T47D (cell line): ENCODE measurements around the gene PCDHB8.
"Not testable (repeated sequence)": the region's sequence is repeated elsewhere in the genome, so short reads cannot be mapped to it uniquely, and the experiment has no call there.

Experiments
- DNase-seq, 2 experiments: peaks; one replicate each; pipeline versions ENCODE4 v3.0.0 to v3.0.0-alpha.2; 2011 to 2012; ENCODE audit warnings: low read depth in 1 of 2, low spot score in 1 of 2
- JUND ChIP-seq: IDR thresholded peaks from 2 replicates; pipeline ENCODE4 v1.6.1; 2012; ENCODE audit warnings: low read depth
- in situ Hi-C: cut with HindIII; loops from 2 replicates; pipeline ENCODE4 v1.10.0; 2016; ENCODE audit warnings: low sequenced_read_pairs, low pct_unique_long_range_greater_than_20kb

PCDHB8 gene

DNA sequence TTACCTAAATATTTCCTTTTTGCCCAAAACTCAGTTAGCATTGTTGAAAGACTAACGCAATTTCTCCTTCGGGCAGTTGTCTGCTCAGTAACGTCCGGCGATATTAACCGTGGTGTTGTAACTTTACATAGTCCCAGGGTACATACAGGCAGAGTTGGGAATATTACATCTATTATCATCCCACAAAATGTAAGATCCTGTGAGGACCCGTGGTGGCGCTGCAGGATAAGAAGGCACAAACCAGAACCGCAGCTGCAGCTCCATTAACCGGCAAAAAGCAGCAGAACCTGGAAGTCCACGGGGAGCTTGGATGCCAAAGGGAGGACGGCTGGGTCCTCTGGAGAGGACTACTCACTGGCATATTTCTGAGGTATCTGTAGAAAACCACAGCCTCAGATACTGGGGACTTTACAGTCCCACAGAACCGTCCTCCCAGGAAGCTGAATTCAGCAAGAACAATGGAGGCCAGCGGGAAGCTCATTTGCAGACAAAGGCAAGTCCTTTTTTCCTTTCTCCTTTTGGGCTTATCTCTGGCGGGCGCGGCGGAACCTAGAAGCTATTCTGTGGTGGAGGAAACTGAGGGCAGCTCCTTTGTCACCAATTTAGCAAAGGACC is at the start of gene PCDHB8:
PCDHB8 (plus strand) TSS at position 214 of the 615 bp plus-strand sequence; CDS start at position 459, 245 bp downstream.
- in situ Hi-C loops = not testable (repeated sequence)
- peak; percentile 80 to 87 for DNase-seq

DNA sequence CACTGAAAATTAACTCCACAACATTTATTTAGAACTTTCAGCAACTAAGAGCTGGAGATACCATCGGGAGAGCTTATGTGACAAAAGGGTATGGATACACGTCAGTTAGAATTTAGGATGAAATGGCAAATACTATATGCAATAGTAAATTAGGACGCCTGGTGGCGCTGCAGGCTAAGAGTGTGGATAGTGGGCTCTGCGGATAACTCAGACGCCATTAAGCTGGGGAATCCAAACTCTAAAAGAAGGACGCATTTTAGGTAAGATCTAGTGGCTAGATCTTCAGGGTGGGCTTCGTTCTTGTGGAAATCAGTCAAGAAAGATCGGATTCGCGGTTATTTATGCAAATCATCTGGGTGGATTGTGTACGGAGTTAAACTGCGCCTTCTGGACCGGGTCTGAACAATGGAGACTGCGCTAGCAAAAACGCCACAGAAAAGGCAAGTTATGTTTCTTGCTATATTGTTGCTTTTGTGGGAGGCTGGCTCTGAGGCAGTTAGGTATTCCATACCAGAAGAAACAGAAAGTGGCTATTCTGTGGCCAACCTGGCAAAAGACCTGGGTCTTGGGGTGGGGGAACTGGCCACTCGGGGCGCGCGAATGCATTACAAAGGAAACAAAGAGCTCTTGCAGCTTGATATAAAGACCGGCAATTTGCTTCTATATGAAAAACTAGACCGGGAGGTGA is 42.4 kb upstream of the PCDHB8 start, which contains the start of gene PCDHB5:
PCDHB5 (plus strand) TSS at position 177 of the 688 bp plus-strand sequence; CDS start at position 406, 229 bp downstream.
- TF ChIP-seq JUND = no peak
- in situ Hi-C loops = no loop called here
- DNase-seq = peak; percentile 51 to 81

GRCh38 chr5:141135718-141136266 is 41.8 kb upstream of the PCDHB8 start:
- TF ChIP-seq JUND = no peak
- in situ Hi-C loops = no loop called here

GRCh38 chr5:141137346-141137745 is 40.2 kb upstream of the PCDHB8 start:
- DNase-seq, in situ Hi-C loops: not testable (repeated sequence)

More at GRCh38 chr5:141135718-141136266, 41.8 kb upstream of the PCDHB8 start:
- DNase-seq = no peak

- TF ChIP-seq JUND = no peak
- in situ Hi-C loops = no loop called here
- DNase-seq = peak; percentile 86 to 87
Observed at GRCh38 chr5:141149812-141150211, 27.8 kb upstream of the PCDHB8 start, which contains the start of gene PCDHB6. PCDHB6 (plus strand) TSS chr5:141150057; CDS start chr5:141150258, 201 bp downstream.

DNA sequence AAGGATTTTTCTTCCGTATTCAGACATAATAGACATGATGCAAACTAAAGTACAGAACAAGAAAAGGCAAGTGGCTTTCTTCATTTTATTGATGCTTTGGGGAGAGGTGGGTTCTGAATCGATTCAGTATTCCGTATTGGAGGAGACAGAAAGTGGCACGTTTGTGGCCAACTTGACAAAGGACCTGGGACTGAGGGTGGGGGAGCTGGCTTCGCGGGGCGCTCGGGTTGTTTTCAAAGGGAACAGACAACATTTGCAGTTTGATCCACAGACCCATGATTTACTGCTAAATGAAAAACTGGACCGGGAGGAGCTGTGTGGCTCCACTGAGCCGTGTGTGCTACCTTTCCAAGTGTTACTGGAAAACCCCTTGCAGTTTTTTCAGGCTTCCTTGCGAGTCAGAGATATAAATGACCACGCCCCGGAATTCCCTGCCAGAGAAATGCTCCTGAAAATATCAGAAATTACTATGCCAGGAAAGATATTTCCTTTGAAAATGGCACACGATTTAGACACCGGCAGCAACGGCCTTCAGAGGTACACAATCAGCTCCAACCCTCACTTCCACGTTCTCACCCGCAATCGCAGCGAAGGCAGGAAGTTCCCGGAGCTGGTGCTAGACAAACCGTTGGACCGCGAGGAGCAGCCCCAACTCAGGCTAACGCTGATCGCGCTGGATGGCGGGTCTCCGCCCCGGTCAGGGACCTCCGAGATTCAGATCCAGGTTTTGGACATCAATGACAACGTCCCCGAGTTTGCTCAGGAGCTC is 27.2 kb upstream of the PCDHB8 start:
- TF ChIP-seq JUND = no peak
- in situ Hi-C loops = no loop called here
- DNase-seq = peak; percentile 42 to 49

DNA sequence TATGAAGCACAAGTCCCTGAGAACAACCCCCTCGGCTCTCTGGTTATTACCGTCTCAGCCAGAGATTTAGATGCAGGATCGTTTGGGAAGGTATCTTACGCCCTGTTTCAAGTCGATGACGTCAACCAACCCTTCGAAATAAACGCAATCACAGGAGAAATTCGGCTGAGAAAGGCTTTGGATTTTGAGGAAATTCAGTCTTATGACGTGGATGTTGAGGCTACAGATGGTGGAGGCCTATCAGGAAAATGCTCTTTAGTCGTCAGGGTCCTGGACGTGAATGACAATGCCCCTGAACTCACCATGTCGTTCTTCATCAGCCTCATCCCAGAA is 26.6 kb upstream of the PCDHB8 start:
- TF ChIP-seq JUND = no peak
- DNase-seq = no peak
- in situ Hi-C loops = no loop called here

- in situ Hi-C loops, DNase-seq: not testable (repeated sequence)
Observed at GRCh38 chr5:141151632-141152031, 26.0 kb upstream of the PCDHB8 start.

- DNase-seq, in situ Hi-C loops: not testable (repeated sequence)
Observed at GRCh38 chr5:141152096-141152495, 25.5 kb upstream of the PCDHB8 start.

DNA sequence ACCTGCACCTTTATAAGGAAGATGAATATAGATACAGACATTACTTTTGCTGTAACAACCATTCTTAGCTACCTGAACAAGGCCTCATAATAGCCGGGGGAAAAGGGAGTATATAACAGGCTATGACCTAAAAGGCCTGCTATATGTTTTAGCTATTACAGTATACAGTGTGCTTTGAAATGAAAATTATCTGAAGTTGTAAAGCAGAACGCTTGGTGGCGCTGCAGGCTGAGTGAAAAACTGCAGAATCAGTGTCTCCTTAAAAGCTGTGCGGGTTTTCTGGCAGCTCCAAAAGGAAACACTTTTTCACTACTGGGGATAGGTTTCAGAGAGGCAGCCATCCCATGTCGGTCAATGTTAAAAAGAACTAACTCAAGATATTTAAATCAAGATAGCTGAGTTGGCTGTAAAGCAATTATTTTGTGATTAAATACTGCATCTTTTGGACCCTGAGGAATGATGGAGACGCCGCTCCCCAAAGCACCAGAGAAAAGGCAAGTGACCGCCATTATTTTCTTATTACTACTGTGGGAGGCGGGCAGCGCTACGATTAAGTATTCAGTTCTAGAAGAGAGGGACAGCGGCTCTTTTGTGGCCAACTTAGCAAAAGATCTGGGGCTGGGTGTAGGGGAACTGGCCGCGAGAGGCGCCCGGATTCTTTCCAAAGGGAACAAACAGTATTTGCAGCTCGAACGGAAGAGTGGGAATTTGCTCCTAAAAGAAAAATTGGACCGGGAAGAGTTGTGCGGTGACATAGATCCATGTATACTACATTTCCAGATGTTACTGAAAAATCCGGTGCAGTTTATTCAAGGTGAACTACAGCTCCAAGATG is 21.8 kb upstream of the PCDHB8 start:
- in situ Hi-C loops = no loop called here
- DNase-seq = peak; percentile 88 to 92
- no peak for TF ChIP-seq JUND

- in situ Hi-C loops, DNase-seq: not testable (repeated sequence)
Observed at GRCh38 chr5:141157356-141157755, 20.2 kb upstream of the PCDHB8 start.

- in situ Hi-C loops, DNase-seq: not testable (repeated sequence)
Observed at GRCh38 chr5:141157901-141158300, 19.7 kb upstream of the PCDHB8 start.
